Measurements from ENCODE around the gene LRCOL1.

LRCOL1 gene

DNA sequence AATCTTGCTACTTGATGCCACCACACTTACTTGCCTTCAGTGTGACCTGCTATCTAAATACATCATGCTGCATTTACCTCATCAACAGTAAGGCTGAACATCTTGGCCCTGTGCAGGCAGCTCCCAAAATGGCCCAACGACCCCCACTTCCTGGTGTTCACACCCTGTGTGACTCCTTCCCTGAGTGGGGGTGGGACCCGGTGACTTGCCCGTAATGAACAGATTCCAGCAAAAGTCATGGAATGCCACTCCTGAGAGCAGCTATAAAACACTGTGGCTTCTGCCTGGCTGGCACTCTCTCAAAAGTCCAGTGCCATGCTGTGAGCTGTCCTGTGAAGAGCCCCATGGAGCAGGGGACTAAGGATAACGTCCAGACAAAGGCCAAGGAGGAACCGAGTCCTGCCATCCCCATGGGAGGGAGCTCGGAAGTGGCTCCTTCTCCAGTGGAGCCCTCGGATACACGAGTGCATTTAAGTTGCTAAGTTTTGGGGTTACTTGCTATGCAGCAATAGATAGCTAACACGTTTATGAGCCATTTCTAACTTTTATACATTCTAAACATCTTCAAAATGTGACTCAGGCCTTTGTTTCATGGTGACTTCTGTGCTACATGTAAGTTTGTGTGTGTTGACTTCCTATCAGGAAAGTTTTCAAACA lies 41.2 kb upstream of the LRCOL1 start:
- TF ChIP-seq, protein P1, sequence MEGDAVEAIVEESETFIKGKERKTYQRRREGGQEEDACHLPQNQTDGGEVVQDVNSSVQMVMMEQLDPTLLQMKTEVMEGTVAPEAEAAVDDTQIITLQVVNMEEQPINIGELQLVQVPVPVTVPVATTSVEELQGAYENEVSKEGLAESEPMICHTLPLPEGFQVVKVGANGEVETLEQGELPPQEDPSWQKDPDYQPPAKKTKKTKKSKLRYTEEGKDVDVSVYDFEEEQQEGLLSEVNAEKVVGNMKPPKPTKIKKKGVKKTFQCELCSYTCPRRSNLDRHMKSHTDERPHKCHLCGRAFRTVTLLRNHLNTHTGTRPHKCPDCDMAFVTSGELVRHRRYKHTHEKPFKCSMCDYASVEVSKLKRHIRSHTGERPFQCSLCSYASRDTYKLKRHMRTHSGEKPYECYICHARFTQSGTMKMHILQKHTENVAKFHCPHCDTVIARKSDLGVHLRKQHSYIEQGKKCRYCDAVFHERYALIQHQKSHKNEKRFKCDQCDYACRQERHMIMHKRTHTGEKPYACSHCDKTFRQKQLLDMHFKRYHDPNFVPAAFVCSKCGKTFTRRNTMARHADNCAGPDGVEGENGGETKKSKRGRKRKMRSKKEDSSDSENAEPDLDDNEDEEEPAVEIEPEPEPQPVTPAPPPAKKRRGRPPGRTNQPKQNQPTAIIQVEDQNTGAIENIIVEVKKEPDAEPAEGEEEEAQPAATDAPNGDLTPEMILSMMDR (IDR thresholded peaks at IDR 0.05; ENCODE audit: borderline replicate concordance, insufficient read depth, low read depth, low read length) = no peak
- H3K4me3 ChIP-seq (ENCODE audit: low read depth, low read length) = no peak overlapping the region

DNA sequence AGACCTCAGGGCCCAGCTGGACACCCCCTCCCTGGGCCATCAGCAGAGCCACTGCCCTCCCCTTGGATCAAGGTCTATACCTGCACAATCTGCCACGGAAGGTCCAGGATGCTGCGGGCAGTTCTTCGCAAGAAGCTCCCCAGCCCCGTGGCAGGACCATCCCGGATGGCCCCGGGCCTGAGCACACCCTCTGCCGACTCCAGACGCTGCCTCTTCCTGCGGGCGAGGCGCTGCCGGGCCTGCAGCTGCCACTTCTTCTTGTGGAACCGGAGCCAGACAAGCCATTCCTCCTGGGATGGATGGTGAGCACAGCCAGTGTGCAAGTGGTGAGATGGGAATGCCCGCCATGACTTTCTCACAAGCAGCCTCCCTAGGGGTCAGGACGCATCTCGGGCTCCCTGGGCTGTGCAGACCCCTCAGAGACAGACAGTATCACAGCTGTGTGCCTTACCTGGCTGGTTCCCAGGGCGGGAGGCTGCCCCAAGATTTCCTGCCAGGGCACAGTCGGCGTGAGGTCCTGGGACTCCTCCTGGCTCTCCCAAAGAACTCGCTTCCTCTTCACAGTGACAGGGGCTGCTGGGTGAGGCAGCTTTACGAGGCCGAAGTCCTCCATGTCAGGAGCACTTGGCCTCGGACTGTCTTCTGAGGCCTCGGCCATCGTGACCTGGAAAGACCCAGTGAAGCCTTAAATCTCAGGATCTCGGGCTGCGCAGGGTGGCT lies 39.0 kb upstream of the LRCOL1 start:
- TF ChIP-seq, protein P1 (IDR thresholded peaks at IDR 0.05; ENCODE audit: borderline replicate concordance, insufficient read depth, low read depth, low read length) = no peak

DNA sequence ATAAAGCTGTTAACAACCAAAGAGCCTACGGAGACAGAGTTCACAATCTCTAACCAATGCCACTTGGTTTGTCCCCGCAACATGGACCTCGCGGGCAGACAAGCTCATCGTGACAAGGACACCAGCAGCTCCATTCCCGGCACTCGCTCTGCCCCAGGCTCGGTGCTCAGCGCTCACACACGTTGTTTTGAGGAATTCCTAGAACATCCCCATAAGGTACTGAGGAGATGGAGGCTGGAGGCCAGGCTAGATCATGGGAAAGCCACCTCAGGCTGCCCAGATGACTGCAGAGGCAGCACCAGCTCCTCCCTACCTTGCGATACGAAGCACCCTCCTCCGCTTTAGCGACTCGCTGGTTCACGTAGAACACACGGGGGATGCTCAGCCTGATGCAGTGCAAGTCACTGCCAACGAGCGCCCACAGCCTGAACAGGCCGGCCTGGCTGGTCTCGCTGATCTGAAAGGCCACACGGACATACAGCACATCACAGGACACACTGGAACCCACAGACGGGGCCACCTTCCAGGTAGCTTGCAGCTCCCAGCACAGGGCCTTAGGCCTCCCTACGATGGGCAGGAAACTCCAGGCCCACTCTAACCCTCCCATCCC lies 38.3 kb upstream of the LRCOL1 start:
- TF ChIP-seq, protein P1 (IDR thresholded peaks at IDR 0.05; ENCODE audit: borderline replicate concordance, insufficient read depth, low read depth, low read length) = no peak
- no peak overlapping the region for H3K4me3 ChIP-seq (ENCODE audit: low read depth, low read length)

More for the DNA sequence above, 39.0 kb upstream of the LRCOL1 start:
- no peak overlapping the region for H3K4me3 ChIP-seq (ENCODE audit: low read depth, low read length)

DNA sequence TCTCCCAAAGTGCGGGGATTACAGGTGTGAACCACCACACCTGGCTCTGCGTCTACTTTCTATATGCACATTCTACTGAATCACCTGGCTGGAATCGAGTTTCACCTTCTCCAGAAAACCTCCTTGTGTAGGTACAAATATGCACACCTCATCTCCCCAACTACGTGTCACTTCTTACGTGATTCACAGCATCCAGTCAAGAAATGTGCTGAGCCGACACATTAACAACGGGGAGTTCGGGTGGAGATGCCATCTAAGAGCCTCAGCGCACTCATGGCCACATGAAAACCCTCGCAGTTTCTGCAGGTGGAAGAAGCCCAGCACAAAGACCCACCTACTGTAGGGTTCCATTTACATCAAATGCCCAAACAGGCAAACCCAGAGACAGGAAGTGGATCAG lies 37.5 kb upstream of the LRCOL1 start:
- TF ChIP-seq, protein P1 (IDR thresholded peaks at IDR 0.05; ENCODE audit: borderline replicate concordance, insufficient read depth, low read depth, low read length) = no peak
- H3K4me3 ChIP-seq (ENCODE audit: low read depth, low read length) = no peak overlapping the region

DNA sequence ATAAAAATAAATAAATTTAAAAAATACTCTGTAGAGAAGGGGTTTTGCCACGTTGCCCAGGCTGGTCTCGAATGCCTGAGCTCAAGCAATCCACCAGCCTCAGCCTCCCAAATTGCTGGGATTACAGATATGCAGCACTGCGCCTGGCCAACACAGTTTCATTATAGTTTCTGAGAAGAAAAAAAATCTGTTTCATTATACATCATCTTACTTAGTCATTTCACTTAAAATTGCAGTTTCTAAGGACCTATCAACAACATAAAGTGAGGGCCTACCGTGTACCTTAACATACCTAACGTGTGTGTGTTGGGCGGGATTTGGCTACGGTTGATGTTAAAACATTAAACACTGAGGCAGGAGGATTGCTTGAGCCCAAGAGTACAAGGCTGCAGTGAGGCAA lies 36.5 kb upstream of the LRCOL1 start:
- TF ChIP-seq, protein P1 (IDR thresholded peaks at IDR 0.05; ENCODE audit: borderline replicate concordance, insufficient read depth, low read depth, low read length) = no peak
- no peak overlapping the region for H3K4me3 ChIP-seq (ENCODE audit: low read depth, low read length)

DNA sequence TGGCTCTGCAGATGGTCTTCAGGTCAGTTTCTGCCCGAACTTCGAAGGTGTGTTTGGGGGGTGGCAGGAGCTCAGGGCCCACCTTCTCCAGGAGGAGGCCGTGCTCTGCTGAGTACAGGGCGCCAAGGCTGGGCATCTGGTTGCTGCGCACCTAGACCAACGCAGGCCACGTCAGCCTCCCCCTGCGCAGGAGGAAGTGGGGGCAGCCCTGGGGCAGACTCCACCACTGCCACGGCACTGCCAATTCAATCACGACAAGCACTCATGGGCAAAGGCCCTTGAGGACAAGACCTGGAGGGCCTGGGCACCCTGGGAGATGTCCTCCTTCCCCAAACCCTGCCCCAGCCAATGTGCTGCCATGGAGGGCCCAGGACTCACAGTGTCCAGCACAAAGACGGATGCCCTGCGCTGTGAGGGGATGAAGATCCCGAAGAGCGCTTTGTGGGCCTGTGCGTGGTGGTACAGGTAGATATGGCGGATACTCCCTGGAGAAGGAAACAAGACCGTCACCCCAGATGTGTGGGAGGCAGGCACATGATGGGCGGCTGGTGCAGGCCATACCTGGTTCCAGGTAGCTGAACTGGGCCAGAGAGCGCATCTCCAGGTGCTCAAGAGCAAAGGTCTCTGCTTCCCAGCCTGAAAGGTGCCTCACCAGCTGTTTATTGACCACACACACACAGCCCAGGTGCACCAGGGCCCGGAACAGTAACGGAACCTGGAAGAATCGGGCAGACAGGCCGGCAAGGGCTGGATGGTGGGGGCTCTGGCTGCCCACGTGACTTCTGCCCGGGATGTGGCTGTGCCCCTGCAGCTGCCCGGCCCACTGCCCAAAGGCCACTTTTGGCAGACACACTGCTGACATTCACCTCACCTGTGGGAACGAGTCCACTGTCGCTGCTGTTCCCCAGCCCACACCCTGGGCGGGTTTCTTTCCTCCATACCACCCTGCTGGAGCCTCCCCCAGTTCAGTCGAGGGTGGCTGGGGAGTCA lies 32.8 kb upstream of the LRCOL1 start:
- TF ChIP-seq, protein P1 (IDR thresholded peaks at IDR 0.05; ENCODE audit: borderline replicate concordance, insufficient read depth, low read depth, low read length) = no peak

More for the DNA sequence above, 32.8 kb upstream of the LRCOL1 start:
- H3K4me3 ChIP-seq (ENCODE audit: low read depth, low read length) = no peak overlapping the region

Measured in GM12875 (cell line).